HG03045 (cell line): ENCODE measurements around the gene EPB41L4B.
"Not testable (repeated sequence)": the region's sequence is repeated elsewhere in the genome, so short reads cannot be mapped to it uniquely, and the experiment has no call there.

Experiments used
- ATAC-seq: cut with Tn5 transposase; IDR thresholded peaks from one replicate; pipeline ENCODE4 v1.9.1; 2021; ENCODE audit warnings: mild to moderate bottlenecking, moderate library complexity; ENCODE audit not compliant: unreplicated experiment

The EPB41L4B gene

GRCh38 chr9:109301012-109301411 is 19.8 kb downstream of the EPB41L4B start:
- ATAC-seq = no peak

GRCh38 chr9:109299891-109300290 is 21.0 kb downstream of the EPB41L4B start:
- no peak for ATAC-seq

GRCh38 chr9:109297899-109298298 is 23.0 kb downstream of the EPB41L4B start:
- no peak for ATAC-seq

- no peak for ATAC-seq
These were observed 25.4 kb downstream of the EPB41L4B start for GRCh38 chr9:109295221-109296130.

GRCh38 chr9:109290385-109290784 is 30.5 kb downstream of the EPB41L4B start:
- ATAC-seq = no peak

- no peak for ATAC-seq
These were observed 30.9 kb downstream of the EPB41L4B start for GRCh38 chr9:109289931-109290330.

GRCh38 chr9:109289186-109289585 is 31.7 kb downstream of the EPB41L4B start:
- no peak for ATAC-seq

GRCh38 chr9:109286981-109287380 is 33.9 kb downstream of the EPB41L4B start:
- no peak for ATAC-seq

GRCh38 chr9:109286571-109286977 is 34.3 kb downstream of the EPB41L4B start:
- no peak for ATAC-seq

- ATAC-seq = not testable (repeated sequence)
These were observed 37.2 kb downstream of the EPB41L4B start for GRCh38 chr9:109283672-109284071.

- ATAC-seq = no peak
These were observed 37.8 kb downstream of the EPB41L4B start for GRCh38 chr9:109283012-109283411.

GRCh38 chr9:109282302-109282701 is 38.6 kb downstream of the EPB41L4B start:
- ATAC-seq = no peak

- no peak for ATAC-seq
These were observed 39.3 kb downstream of the EPB41L4B start for GRCh38 chr9:109281518-109281917.

- ATAC-seq = no peak
These were observed 42.0 kb downstream of the EPB41L4B start for GRCh38 chr9:109278848-109279247.

GRCh38 chr9:109278216-109278615 is 42.6 kb downstream of the EPB41L4B start:
- no peak for ATAC-seq

- ATAC-seq = no peak
These were observed 43.4 kb downstream of the EPB41L4B start for GRCh38 chr9:109277451-109277850.

GRCh38 chr9:109276469-109277440 is 44.1 kb downstream of the EPB41L4B start:
- ATAC-seq = no peak

- no peak for ATAC-seq
These were observed 45.8 kb downstream of the EPB41L4B start for GRCh38 chr9:109274884-109275730.

GRCh38 chr9:109273869-109274268 is 47.0 kb downstream of the EPB41L4B start:
- no peak for ATAC-seq

- ATAC-seq = no peak
These were observed 48.1 kb downstream of the EPB41L4B start for GRCh38 chr9:109272745-109273144.

- ATAC-seq = no peak
These were observed 48.8 kb downstream of the EPB41L4B start for GRCh38 chr9:109272045-109272444.
